Smooth muscle cell (in vitro differentiated cells): Measurements from ENCODE around the gene SLC22A15. TPM values are rescaled to one million over a fixed set of nuclear protein-coding genes. Genes with fewer than 3 reads are reported as not detected.
A peak's percentile ranks its signal among the peaks of the same experiment; 100 is the strongest.

Source experiments
- DNase-seq: peaks from one replicate; lab custom pipeline; 2025; ENCODE audit not compliant: unreplicated experiment; lab: John Stamatoyannopoulos, UW
- H2AFZ ChIP-seq: fragments of 200-600 bp; sonication (generic); 2 replicates; pipeline ENCODE4 v1.6.0; 2016; ENCODE audit warnings: antibody characterized with exemption, low read depth, mild to moderate bottlenecking
- H3F3A ChIP-seq: fragments of 200-600 bp; sonication (generic); 2 replicates; pipeline ENCODE4 v1.6.0; 2017; ENCODE audit warnings: antibody characterized with exemption, low read depth
- H3K27ac ChIP-seq: fragments of 200-600 bp; sonication (generic); 2 replicates; pipeline ENCODE4 v1.5.1; 2016; ENCODE audit warnings: low read depth, mild to moderate bottlenecking
- H3K27me3 ChIP-seq: fragments of 200-600 bp; sonication (generic); 2 replicates; pipeline ENCODE4 v1.6.1; 2016; ENCODE audit warnings: low read depth, mild to moderate bottlenecking
- H3K36me3 ChIP-seq: fragments of 200-600 bp; sonication (generic); 2 replicates; pipeline ENCODE4 v1.5.1; 2016; ENCODE audit warnings: low read depth
- H3K4me1 ChIP-seq: fragments of 200-600 bp; sonication (generic); 2 replicates; pipeline ENCODE4 v1.5.1; 2016; ENCODE audit warnings: low read depth
- H3K4me2 ChIP-seq: fragments of 200-600 bp; sonication (generic); 2 replicates; pipeline ENCODE4 v1.6.0; 2016; ENCODE audit warnings: mild to moderate bottlenecking
- H3K4me3 ChIP-seq: fragments of 200-600 bp; sonication (generic); 2 replicates; pipeline ENCODE4 v1.5.1; 2016; ENCODE audit warnings: mild to moderate bottlenecking
- H3K79me2 ChIP-seq: fragments of 200-600 bp; sonication (generic); 2 replicates; pipeline ENCODE4 v1.6.0; 2016; ENCODE audit warnings: low read depth, mild to moderate bottlenecking
- H3K9ac ChIP-seq: fragments of 200-600 bp; sonication (generic); 2 replicates; pipeline ENCODE4 v1.6.0; 2016; ENCODE audit warnings: low read depth
- H3K9me3 ChIP-seq: fragments of 200-600 bp; sonication (generic); replicated peaks from 2 replicates; pipeline ENCODE4 v1.5.1; 2016; ENCODE audit warnings: low read depth
- H4K20me1 ChIP-seq: fragments of 200-600 bp; sonication (generic); 2 replicates; pipeline ENCODE4 v1.6.0; 2016; ENCODE audit warnings: low read depth
- CTCF ChIP-seq: fragments of 200-600 bp; sonication (generic); IDR thresholded peaks from 2 replicates; pipeline ENCODE4 v1.5.1; 2017; ENCODE audit warnings: borderline replicate concordance, mild to moderate bottlenecking, antibody characterized with exemption; ENCODE audit not compliant: insufficient read depth, poor library complexity, severe bottlenecking
- WGBS: methylation state at CpG from one replicate; pipeline ENCODE4 v1.1.7; 2016; ENCODE audit warnings: low lambda C conversion rate; 5-methylcytosine and 5-hydroxymethylcytosine counted together
- polyA plus RNA-seq: library from polyadenylated mRNA; unstranded; fragments of >200 nt; fragmentation: Nextera tagmentation; extraction: Ambion mirVana; gene quantifications from 2 replicates; pipeline ENCODE4 v1.2.1, GENCODE V29; 2016
- total RNA-seq: library from RNA; depleted of rRNA; stranded (reverse); fragments of >200 nt; gene quantifications from 2 replicates; pipeline ENCODE4 v1.2.3, GENCODE V29; 2014

SLC22A15 gene
- total and polyA plus RNA-seq, 2 experiments from 2014 or later = 1.00 to 3.2 TPM

- no peak within 1 kb of the TSS for H3K4me2 ChIP-seq
- no peaks in the 10 kb centered on the region for H3K9me3 ChIP-seq
- H3K27me3 ChIP-seq = no peaks in the 10 kb centered on the region
- H3K27ac ChIP-seq = peak within 1 kb of the TSS; percentile 72
- H2AFZ ChIP-seq = peak within 1 kb of the TSS; percentile 64
- H3K36me3 ChIP-seq = no peaks in the 10 kb centered on the region
- no peaks in the 10 kb centered on the region for H3F3A ChIP-seq
- no peak for DNase-seq
- no peaks in the 10 kb centered on the region for H4K20me1 ChIP-seq
- TF ChIP-seq CTCF = no peak
- 86% methylated on average over 12 of the region's 12 CpGs for WGBS
- H3K4me1 ChIP-seq = no peaks in the 10 kb centered on the region
- H3K79me2 ChIP-seq = no peaks in the 10 kb centered on the region
- no peak within 1 kb of the TSS for H3K9ac ChIP-seq
- H3K4me3 ChIP-seq = no peak within 1 kb of the TSS
Observed at GRCh38 chr1:116110567-116111523, 134.5 kb downstream of the SLC22A15 start, which contains the start of gene MAB21L3. Gene MAB21L3, plus strand, starts transcription at chr1:116111399. Its CDS starts 1,217 bp downstream, at chr1:116112616.

- H3K4me3 ChIP-seq = no peak overlapping the region
Observed at GRCh38 chr1:116111524-116112021, 135.3 kb downstream of the SLC22A15 start.

GRCh38 chr1:116112388-116113140 is 136.3 kb downstream of the SLC22A15 start:
- H4K20me1 ChIP-seq = no peaks in the 10 kb centered on the region
- WGBS = 84% methylated on average over 4 of the region's 4 CpGs
- H3K4me1 ChIP-seq = no peaks in the 10 kb centered on the region
- no peak overlapping the region for H3K4me2 ChIP-seq
- no peaks in the 10 kb centered on the region for H3K36me3 ChIP-seq
- no peak for DNase-seq
- no peaks in the 10 kb centered on the region for H3K27me3 ChIP-seq
- H3K9me3 ChIP-seq = no peaks in the 10 kb centered on the region
- no peak overlapping the region for H3K9ac ChIP-seq
- peak overlapping the region; percentile 51 for H3K27ac ChIP-seq
- H3F3A ChIP-seq = no peaks in the 10 kb centered on the region
- no peak overlapping the region for H3K4me3 ChIP-seq
- H3K79me2 ChIP-seq = no peaks in the 10 kb centered on the region
- no peak overlapping the region for H2AFZ ChIP-seq
- TF ChIP-seq CTCF = no peak

More at GRCh38 chr1:116111524-116112021, 135.3 kb downstream of the SLC22A15 start:
- Histone ChIP-seq H3K4me1 (no peaks in the 10 kb centered on the region), H2AFZ (no peak overlapping the region), H3F3A (no peaks in the 10 kb centered on the region), H3K27ac (peak overlapping the region; percentile 51), H3K36me3 (no peaks in the 10 kb centered on the region), H3K9me3 (no peaks in the 10 kb centered on the region), H3K79me2 (no peaks in the 10 kb centered on the region), H3K9ac (no peak overlapping the region), H3K27me3 (no peaks in the 10 kb centered on the region), H3K4me2 (no peak overlapping the region), H4K20me1 (no peaks in the 10 kb centered on the region)
- TF ChIP-seq CTCF = no peak
- WGBS = 56% methylated on average over 11 of the region's 11 CpGs
- no peak for DNase-seq
